Iris pigment epithelial cell (primary cell): Measurements from ENCODE around the gene SLC22A5.
"Not testable (repeated sequence)": the region's sequence is repeated elsewhere in the genome, so short reads cannot be mapped to it uniquely, and the experiment has no call there.

Source experiments
- DNase-seq: peaks from one replicate; pipeline ENCODE4 v3.0.0-alpha.2; 2011; ENCODE audit warnings: low read depth

Gene SLC22A5

GRCh38 chr5:132388244-132389050 lies 18.9 kb downstream of the SLC22A5 start:
- DNase-seq, result peak; percentile 84

GRCh38 chr5:132389051-132389331 lies 19.5 kb downstream of the SLC22A5 start:
- DNase-seq, result no peak

- DNase-seq, result peak; percentile 96
Observed at GRCh38 chr5:132389585-132390286, 20.2 kb downstream of the SLC22A5 start.

- no peak for DNase-seq
Observed at GRCh38 chr5:132391247-132391646, 21.7 kb downstream of the SLC22A5 start.

GRCh38 chr5:132391870-132392269 lies 22.4 kb downstream of the SLC22A5 start:
- no peak for DNase-seq

GRCh38 chr5:132392411-132392810 lies 22.9 kb downstream of the SLC22A5 start:
- no peak for DNase-seq

- DNase-seq, result no peak
Observed at GRCh38 chr5:132392978-132393825, 23.7 kb downstream of the SLC22A5 start.

GRCh38 chr5:132394667-132395259 lies 25.3 kb downstream of the SLC22A5 start:
- no peak for DNase-seq

GRCh38 chr5:132396589-132397031 lies 27.1 kb downstream of the SLC22A5 start:
- no peak for DNase-seq

- no peak for DNase-seq
Observed at GRCh38 chr5:132397224-132397623, 27.7 kb downstream of the SLC22A5 start.

- DNase-seq, result not testable (repeated sequence)
Observed at GRCh38 chr5:132397936-132398675, 28.6 kb downstream of the SLC22A5 start.

- DNase-seq, result not testable (repeated sequence)
Observed at GRCh38 chr5:132404041-132404440, 34.5 kb downstream of the SLC22A5 start.

GRCh38 chr5:132405646-132406045 lies 36.1 kb downstream of the SLC22A5 start:
- DNase-seq, result no peak

- no peak for DNase-seq
Observed at GRCh38 chr5:132406144-132406783, 36.8 kb downstream of the SLC22A5 start.

GRCh38 chr5:132407970-132408369 lies 38.5 kb downstream of the SLC22A5 start:
- DNase-seq, result no peak

GRCh38 chr5:132408456-132408855 lies 38.9 kb downstream of the SLC22A5 start:
- DNase-seq, result no peak

- no peak for DNase-seq
Observed at GRCh38 chr5:132408965-132409364, 39.5 kb downstream of the SLC22A5 start.

GRCh38 chr5:132410451-132411303 lies 41.2 kb downstream of the SLC22A5 start:
- peak; percentile 80 for DNase-seq

GRCh38 chr5:132411304-132412013 lies 41.9 kb downstream of the SLC22A5 start:
- no peak for DNase-seq
